Transverse colon (tissue), 3 donors: ENCODE measurements around the gene DGKH.

Experiments
- CTCF ChIP-seq, 5 experiments: fragments of 200-600 bp in 3 of 5; fragments of 450-650 bp in 2 of 5; sonication (generic) in 3 of 5; IDR thresholded peaks; 1 replicate in 2 of 5; 2 replicates in 3 of 5; pipeline ENCODE4 v1.5.1; 2016 to 2017; ENCODE audit warnings: antibody characterized with exemption in 5 of 5, inconsistent platforms in 3 of 5, mild to moderate bottlenecking in 2 of 5, moderate library complexity in 1 of 5
- POLR2A ChIP-seq: fragments of 450-650 bp; IDR thresholded peaks from one replicate; pipeline ENCODE4 v1.6.1; 2016; ENCODE audit warnings: antibody characterized with exemption, mild to moderate bottlenecking, moderate library complexity

- TF ChIP-seq CTCF (IDR thresholded peaks at IDR 0.05) (no peak), POLR2A (no peak)
Measured at GRCh38 chr13:42119875-42120274, 71.4 kb downstream of the DGKH start.
